Smooth muscle cell (in vitro differentiated cells): ENCODE results near the gene F8. TPM values are rescaled to one million over a fixed set of nuclear protein-coding genes. Genes with fewer than 3 reads are reported as not detected.
"Not testable (repeated sequence)": the region's sequence is repeated elsewhere in the genome, so short reads cannot be mapped to it uniquely, and the experiment has no call there.

ENCODE experiments used
- DNase-seq: peaks from one replicate; lab custom pipeline; 2025; ENCODE audit not compliant: unreplicated experiment; lab: John Stamatoyannopoulos, UW
- H2AFZ ChIP-seq: fragments of 200-600 bp; sonication (generic); 2 replicates; pipeline ENCODE4 v1.6.0; 2016; ENCODE audit warnings: antibody characterized with exemption, low read depth, mild to moderate bottlenecking
- H3F3A ChIP-seq: fragments of 200-600 bp; sonication (generic); 2 replicates; pipeline ENCODE4 v1.6.0; 2017; ENCODE audit warnings: antibody characterized with exemption, low read depth
- H3K27ac ChIP-seq: fragments of 200-600 bp; sonication (generic); 2 replicates; pipeline ENCODE4 v1.5.1; 2016; ENCODE audit warnings: low read depth, mild to moderate bottlenecking
- H3K27me3 ChIP-seq: fragments of 200-600 bp; sonication (generic); 2 replicates; pipeline ENCODE4 v1.6.1; 2016; ENCODE audit warnings: low read depth, mild to moderate bottlenecking
- H3K36me3 ChIP-seq: fragments of 200-600 bp; sonication (generic); 2 replicates; pipeline ENCODE4 v1.5.1; 2016; ENCODE audit warnings: low read depth
- H3K4me1 ChIP-seq: fragments of 200-600 bp; sonication (generic); 2 replicates; pipeline ENCODE4 v1.5.1; 2016; ENCODE audit warnings: low read depth
- H3K4me2 ChIP-seq: fragments of 200-600 bp; sonication (generic); 2 replicates; pipeline ENCODE4 v1.6.0; 2016; ENCODE audit warnings: mild to moderate bottlenecking
- H3K4me3 ChIP-seq: fragments of 200-600 bp; sonication (generic); 2 replicates; pipeline ENCODE4 v1.5.1; 2016; ENCODE audit warnings: mild to moderate bottlenecking
- H3K79me2 ChIP-seq: fragments of 200-600 bp; sonication (generic); 2 replicates; pipeline ENCODE4 v1.6.0; 2016; ENCODE audit warnings: low read depth, mild to moderate bottlenecking
- H3K9ac ChIP-seq: fragments of 200-600 bp; sonication (generic); 2 replicates; pipeline ENCODE4 v1.6.0; 2016; ENCODE audit warnings: low read depth
- H3K9me3 ChIP-seq: fragments of 200-600 bp; sonication (generic); replicated peaks from 2 replicates; pipeline ENCODE4 v1.5.1; 2016; ENCODE audit warnings: low read depth
- H4K20me1 ChIP-seq: fragments of 200-600 bp; sonication (generic); 2 replicates; pipeline ENCODE4 v1.6.0; 2016; ENCODE audit warnings: low read depth
- WGBS: methylation state at CpG from one replicate; pipeline ENCODE4 v1.1.7; 2016; ENCODE audit warnings: low lambda C conversion rate; 5-methylcytosine and 5-hydroxymethylcytosine counted together
- polyA plus RNA-seq: library from polyadenylated mRNA; unstranded; fragments of >200 nt; fragmentation: Nextera tagmentation; extraction: Ambion mirVana; gene quantifications from 2 replicates; pipeline ENCODE4 v1.2.1, GENCODE V29; 2016
- total RNA-seq: library from RNA; depleted of rRNA; stranded (reverse); fragments of >200 nt; gene quantifications from 2 replicates; pipeline ENCODE4 v1.2.3, GENCODE V29; 2014
- TF ChIP-seq, protein P1 (sequence below): fragments of 200-600 bp; sonication (generic); IDR thresholded peaks from 2 replicates; pipeline ENCODE4 v1.5.1; 2017; ENCODE audit warnings: borderline replicate concordance, mild to moderate bottlenecking, antibody characterized with exemption; ENCODE audit not compliant: insufficient read depth, poor library complexity, severe bottlenecking

The F8 gene
- total and polyA plus RNA-seq, 2 experiments from 2014 or later = 1.9 to 3.3 TPM

GRCh38 chrX:155009994-155010472 is 12.5 kb downstream of the F8 start:
- DNase-seq = no peak
- 81% methylated on average over 3 of the region's 3 CpGs for WGBS
- no peaks in the 10 kb centered on the region for H3K27me3 ChIP-seq

GRCh38 chrX:155008578-155008977 is 13.9 kb downstream of the F8 start:
- not testable (repeated sequence) for H3K9ac ChIP-seq, H3K4me3 ChIP-seq, H3K36me3 ChIP-seq, H4K20me1 ChIP-seq, H3K27ac ChIP-seq, DNase-seq, H3K4me2 ChIP-seq, H3F3A ChIP-seq, H3K27me3 ChIP-seq, H3K9me3 ChIP-seq, H2AFZ ChIP-seq, H3K79me2 ChIP-seq, H3K4me1 ChIP-seq
- 92% methylated on average over 3 of the region's 12 CpGs for WGBS

More at GRCh38 chrX:155009994-155010472, 12.5 kb downstream of the F8 start:
- Histone ChIP-seq H3K79me2 (no peaks in the 10 kb centered on the region), H3K4me1 (no peaks in the 10 kb centered on the region), H3K9ac (no peak overlapping the region), H3F3A (no peaks in the 10 kb centered on the region), H2AFZ (no peak overlapping the region), H3K27ac (no peak overlapping the region), H3K9me3 (no peaks in the 10 kb centered on the region), H3K4me3 (no peak overlapping the region), H3K36me3 (no peaks in the 10 kb centered on the region), H4K20me1 (no peaks in the 10 kb centered on the region), H3K4me2 (no peak overlapping the region)
- TF ChIP-seq, protein P1, sequence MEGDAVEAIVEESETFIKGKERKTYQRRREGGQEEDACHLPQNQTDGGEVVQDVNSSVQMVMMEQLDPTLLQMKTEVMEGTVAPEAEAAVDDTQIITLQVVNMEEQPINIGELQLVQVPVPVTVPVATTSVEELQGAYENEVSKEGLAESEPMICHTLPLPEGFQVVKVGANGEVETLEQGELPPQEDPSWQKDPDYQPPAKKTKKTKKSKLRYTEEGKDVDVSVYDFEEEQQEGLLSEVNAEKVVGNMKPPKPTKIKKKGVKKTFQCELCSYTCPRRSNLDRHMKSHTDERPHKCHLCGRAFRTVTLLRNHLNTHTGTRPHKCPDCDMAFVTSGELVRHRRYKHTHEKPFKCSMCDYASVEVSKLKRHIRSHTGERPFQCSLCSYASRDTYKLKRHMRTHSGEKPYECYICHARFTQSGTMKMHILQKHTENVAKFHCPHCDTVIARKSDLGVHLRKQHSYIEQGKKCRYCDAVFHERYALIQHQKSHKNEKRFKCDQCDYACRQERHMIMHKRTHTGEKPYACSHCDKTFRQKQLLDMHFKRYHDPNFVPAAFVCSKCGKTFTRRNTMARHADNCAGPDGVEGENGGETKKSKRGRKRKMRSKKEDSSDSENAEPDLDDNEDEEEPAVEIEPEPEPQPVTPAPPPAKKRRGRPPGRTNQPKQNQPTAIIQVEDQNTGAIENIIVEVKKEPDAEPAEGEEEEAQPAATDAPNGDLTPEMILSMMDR = no peak

GRCh38 chrX:155006913-155007671 is 15.4 kb downstream of the F8 start:
- not testable (repeated sequence) for DNase-seq, H3K27me3 ChIP-seq, H4K20me1 ChIP-seq, H3K4me1 ChIP-seq, H3F3A ChIP-seq, H3K4me2 ChIP-seq, H3K9ac ChIP-seq, H3K4me3 ChIP-seq, H3K9me3 ChIP-seq, H2AFZ ChIP-seq, H3K79me2 ChIP-seq, H3K27ac ChIP-seq, H3K36me3 ChIP-seq
- 56% methylated on average over 7 of the region's 11 CpGs for WGBS

- not testable (repeated sequence) for H3K27ac ChIP-seq, H4K20me1 ChIP-seq, H3K9ac ChIP-seq, H3K9me3 ChIP-seq, H3K36me3 ChIP-seq, H3F3A ChIP-seq, H2AFZ ChIP-seq, H3K79me2 ChIP-seq, H3K4me3 ChIP-seq, DNase-seq, H3K4me2 ChIP-seq, H3K4me1 ChIP-seq, H3K27me3 ChIP-seq
- no CpG with 5 or more reads among the region's 10 CpGs for WGBS
These were observed 16.1 kb downstream of the F8 start for GRCh38 chrX:155006379-155006778.

GRCh38 chrX:155005190-155005589 is 17.3 kb downstream of the F8 start:
- TF ChIP-seq, protein P1 = no peak
- no peak overlapping the region for H2AFZ ChIP-seq
- H3K9me3 ChIP-seq = no peaks in the 10 kb centered on the region
- H3K36me3 ChIP-seq = no peaks in the 10 kb centered on the region
- DNase-seq = no peak
- H3K4me1 ChIP-seq = no peaks in the 10 kb centered on the region
- no peak overlapping the region for H3K4me2 ChIP-seq
- H4K20me1 ChIP-seq = no peaks in the 10 kb centered on the region
- no peaks in the 10 kb centered on the region for H3K27me3 ChIP-seq
- H3K27ac ChIP-seq = no peak overlapping the region
- H3K4me3 ChIP-seq = no peak overlapping the region
- no peaks in the 10 kb centered on the region for H3K79me2 ChIP-seq
- H3F3A ChIP-seq = no peaks in the 10 kb centered on the region
- H3K9ac ChIP-seq = no peak overlapping the region
- WGBS = 92% methylated on average over 2 of the region's 2 CpGs
